CD4-positive, alpha-beta T cell treated with Interleukin-1 beta for 1 hour (primary cell): ENCODE results near the gene PTK7.
"Not testable (repeated sequence)": the region's sequence is repeated elsewhere in the genome, so short reads cannot be mapped to it uniquely, and the experiment has no call there.

Experiments
- DNase-seq, 2 donors: peaks; one replicate each; pipeline ENCODE4 v3.0.0-alpha.2; 2020 to 2022

PTK7 gene

DNA sequence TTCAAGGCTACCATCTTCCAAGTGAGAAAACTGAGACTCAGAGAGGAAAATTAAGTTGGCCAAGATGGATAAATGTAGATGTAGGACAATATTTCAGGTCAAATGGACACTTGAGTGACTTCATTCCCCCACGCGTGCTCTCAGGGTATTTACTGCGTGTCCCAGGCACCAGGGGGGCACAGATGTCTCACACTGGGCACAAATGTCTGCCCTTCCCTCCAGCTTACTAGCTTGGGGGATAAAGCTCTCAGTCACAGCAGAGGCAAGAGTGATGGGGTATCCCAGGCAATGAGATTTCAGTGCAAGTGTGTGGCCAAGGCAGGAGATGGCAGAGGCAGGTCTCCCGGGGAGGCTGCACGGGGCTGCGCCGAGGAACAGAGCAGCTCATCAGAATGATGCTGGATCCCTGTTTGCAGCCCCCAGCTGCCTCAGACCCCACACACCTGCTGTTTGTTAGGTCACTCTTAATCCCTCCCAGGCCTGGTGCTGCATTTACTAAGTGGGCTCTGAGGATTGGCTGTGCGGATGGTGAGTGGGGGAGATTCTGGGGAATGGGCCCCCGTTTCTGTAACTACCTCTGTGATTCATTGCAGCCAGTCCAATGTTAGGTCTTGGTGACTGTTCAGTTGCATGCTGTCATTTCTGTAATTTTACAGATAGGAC is 44.1 kb downstream of the PTK7 start:
- no peak for DNase-seq

GRCh38 chr6:43120944-43121913 is 45.1 kb downstream of the PTK7 start:
- DNase-seq, result no peak

DNA sequence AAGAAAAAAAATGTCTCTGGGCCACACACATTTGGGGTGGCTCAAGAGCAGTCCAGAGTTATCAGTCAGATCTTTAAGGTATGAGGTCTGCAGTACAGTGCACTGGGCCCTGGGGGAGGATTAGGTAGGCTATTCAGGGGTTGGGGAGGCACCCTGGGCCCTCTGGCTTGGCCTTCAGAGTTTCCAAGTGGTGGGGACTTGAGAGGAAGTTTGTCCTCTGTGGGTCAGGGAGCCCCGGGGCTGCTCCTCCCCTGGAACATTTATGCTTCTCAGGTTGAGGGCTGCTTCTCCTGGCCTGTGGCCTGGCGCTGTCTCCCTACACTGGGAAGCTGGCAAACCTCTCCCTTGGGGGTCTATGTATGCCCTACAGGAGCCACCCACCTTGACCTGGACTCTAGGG is 46.0 kb downstream of the PTK7 start:
- no peak for DNase-seq

GRCh38 chr6:43123461-43124314 is 47.6 kb downstream of the PTK7 start:
- DNase-seq, result no peak

- DNase-seq, result no peak
Observed at GRCh38 chr6:43124481-43124880, 48.4 kb downstream of the PTK7 start.

DNA sequence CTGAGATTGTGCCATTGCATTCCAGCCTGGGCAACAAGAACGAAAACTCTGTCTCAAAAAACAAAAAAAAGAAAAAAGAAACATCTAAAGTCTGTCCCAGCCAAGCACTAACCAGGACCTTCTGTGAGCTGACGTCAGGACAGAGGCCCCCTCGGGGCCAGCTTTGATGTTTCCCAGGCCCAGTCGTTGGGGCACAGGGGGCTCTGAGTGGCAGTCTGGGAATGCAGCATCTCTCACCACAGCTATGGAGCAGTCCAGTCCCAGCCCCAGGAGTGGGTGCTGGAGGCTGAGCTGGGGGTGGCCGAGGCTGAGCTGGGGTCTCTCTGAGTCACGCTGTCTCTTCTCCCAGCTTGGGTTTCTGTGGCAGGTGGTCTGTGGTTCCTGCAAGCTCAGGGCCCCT is 49.0 kb downstream of the PTK7 start:
- no peak for DNase-seq

DNA sequence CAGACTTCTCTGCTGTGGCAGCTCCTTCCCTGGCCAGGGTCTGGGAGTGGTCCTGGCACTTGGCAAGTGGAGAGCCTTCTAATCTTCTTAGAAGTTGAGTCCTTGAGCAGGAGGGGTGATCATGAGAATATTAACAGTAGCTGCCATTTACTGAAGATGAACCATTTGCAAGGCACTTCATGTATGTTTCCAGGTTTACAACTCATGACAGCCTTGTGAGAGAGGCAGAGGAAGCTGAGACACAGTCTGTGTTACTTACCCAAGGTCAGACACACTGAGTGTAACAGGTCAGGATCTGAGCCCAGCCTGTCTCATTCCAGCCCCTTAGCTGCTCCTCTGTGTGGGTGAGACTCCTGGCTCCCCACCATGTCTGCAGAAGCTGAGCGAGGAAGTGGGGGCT is 49.4 kb downstream of the PTK7 start:
- DNase-seq, result no peak

DNA sequence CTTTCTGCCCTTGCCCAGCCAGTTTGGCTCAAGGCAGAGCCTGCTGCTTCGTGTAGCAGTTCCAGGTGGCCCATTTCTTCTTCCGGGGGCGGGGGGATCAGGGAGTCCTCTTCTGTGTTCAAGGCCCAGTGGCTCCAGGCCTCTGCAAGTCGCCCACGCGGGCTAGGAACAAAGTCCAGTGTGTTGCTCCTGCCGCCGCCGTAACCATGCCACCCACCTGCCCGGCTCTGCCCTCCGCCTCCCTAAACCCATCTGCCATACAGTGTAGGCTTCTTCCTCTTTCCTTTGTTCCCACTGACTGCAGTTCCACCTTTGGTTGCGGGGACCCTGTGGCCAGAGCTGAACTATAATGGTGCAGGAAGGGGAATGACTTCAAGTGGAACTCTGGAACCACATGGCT is 51.1 kb downstream of the PTK7 start:
- no peak for DNase-seq

- DNase-seq, result no peak
Observed at GRCh38 chr6:43127877-43128276, 51.8 kb downstream of the PTK7 start.

DNA sequence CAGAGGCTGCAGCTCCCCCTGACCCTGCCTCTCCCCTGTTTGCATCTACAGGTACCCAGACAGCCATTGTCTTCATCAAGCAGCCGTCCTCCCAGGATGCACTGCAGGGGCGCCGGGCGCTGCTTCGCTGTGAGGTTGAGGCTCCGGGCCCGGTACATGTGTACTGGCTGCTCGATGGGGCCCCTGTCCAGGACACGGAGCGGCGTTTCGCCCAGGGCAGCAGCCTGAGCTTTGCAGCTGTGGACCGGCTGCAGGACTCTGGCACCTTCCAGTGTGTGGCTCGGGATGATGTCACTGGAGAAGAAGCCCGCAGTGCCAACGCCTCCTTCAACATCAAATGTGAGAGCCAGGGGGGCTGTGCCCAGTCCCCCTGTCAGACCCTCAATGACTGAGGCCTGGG is 52.8 kb downstream of the PTK7 start:
- no peak for DNase-seq

DNA sequence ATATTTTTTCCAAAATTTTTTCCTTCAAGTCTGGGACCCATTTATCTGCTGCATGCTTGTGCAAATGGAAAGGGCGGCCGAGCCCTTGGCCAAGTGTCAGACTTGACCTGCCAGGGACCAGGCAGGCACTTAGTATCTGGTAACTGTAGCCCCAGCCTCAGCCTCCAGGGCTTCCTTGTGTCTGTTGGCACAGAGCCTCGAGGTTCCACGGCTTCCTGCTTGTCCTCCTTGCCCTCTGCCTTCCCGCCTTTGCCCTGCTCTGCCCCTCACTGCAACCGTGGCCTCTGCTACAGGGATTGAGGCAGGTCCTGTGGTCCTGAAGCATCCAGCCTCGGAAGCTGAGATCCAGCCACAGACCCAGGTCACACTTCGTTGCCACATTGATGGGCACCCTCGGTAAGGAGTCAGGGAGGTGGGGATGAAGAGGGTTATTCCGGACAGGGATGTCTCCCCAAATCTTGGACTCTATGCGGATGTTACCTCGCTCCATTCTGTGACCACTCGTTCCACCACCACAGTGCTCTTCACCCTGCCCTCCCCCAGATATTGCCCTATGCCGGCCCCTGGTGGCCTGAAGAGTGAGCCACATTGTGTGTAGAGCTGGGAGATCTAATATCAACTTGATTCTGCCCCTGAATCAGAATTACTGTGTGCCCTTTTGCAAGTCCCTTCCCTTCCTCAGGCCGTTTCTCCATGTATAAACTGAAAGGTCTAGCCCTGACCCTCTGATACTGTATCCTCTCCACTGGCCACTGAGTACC is 53.5 kb downstream of the PTK7 start:
- peak; percentile 5 to 25 for DNase-seq

DNA sequence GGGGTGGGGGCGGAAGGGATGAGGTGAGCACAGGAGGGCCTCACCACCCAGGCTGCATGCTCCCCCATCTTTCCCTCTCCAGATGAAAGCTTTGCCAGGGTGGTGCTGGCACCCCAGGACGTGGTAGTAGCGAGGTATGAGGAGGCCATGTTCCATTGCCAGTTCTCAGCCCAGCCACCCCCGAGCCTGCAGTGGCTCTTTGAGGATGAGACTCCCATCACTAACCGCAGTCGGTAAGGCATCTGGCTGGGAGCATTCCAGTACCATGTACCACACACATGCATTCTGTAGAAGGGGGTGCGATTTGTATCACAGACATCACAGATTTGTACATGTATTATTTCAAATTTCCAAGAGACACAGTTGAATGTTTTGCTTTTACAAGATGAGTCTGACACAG is 54.3 kb downstream of the PTK7 start:
- no peak for DNase-seq

DNA sequence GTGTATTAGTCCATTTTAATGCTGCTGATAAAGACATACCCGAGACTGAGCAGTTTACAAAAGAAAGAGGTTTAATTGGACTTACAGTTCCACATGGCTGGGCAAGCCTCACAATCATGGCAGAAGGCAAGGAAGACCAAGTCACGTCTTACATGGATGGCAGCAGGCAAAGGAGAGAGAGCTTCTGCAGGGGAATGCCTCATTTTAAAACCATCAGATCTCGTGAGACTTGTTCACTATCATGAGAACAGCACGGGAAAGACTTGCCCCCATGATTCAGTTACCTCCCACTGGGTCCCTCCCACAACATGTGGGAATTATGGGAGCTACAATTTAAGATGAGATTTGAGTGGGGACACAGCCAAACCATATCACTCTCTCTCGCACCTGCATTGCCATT is 55.3 kb downstream of the PTK7 start:
- not testable (repeated sequence) for DNase-seq

DNA sequence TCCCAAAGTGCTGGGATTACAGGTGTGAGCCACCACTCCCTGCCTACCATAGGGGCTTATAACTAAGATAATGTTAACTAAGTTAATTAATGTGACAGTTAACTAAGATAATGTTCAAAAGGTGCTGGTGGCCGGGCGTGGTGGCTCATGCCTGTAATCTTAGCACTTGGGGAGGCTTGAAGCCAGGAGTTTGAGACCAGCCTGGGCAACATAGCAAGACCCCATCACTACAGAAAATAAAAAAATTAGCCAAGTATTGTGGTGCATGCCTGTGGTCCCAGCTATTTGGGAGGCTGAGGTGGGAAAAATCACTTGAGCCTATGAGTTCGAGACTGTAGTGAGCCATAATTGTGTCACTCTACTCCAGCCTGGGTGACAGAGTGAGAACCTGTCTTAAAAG is 62.2 kb downstream of the PTK7 start:
- no peak for DNase-seq

GRCh38 chr6:43139973-43140372 is 63.9 kb downstream of the PTK7 start:
- not testable (repeated sequence) for DNase-seq

- DNase-seq, result no peak
Observed at GRCh38 chr6:43141644-43142043, 65.5 kb downstream of the PTK7 start.

DNA sequence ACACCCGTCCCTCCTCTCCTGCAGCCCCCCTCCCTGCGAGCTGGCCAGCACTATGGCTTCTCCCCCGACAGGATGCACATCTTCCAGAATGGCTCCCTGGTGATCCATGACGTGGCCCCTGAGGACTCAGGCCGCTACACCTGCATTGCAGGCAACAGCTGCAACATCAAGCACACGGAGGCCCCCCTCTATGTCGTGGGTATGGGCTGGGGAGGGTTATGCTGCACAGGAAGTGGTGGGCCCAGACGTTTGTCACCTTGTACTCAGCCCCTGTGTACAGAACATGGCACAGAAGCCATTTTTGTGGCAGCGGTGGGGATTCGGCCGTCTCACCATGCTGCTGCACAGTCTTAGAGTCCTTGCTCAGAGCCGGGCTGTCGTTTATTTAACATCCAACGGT is 66.0 kb downstream of the PTK7 start:
- DNase-seq, result peak; percentile 28 to 33

DNA sequence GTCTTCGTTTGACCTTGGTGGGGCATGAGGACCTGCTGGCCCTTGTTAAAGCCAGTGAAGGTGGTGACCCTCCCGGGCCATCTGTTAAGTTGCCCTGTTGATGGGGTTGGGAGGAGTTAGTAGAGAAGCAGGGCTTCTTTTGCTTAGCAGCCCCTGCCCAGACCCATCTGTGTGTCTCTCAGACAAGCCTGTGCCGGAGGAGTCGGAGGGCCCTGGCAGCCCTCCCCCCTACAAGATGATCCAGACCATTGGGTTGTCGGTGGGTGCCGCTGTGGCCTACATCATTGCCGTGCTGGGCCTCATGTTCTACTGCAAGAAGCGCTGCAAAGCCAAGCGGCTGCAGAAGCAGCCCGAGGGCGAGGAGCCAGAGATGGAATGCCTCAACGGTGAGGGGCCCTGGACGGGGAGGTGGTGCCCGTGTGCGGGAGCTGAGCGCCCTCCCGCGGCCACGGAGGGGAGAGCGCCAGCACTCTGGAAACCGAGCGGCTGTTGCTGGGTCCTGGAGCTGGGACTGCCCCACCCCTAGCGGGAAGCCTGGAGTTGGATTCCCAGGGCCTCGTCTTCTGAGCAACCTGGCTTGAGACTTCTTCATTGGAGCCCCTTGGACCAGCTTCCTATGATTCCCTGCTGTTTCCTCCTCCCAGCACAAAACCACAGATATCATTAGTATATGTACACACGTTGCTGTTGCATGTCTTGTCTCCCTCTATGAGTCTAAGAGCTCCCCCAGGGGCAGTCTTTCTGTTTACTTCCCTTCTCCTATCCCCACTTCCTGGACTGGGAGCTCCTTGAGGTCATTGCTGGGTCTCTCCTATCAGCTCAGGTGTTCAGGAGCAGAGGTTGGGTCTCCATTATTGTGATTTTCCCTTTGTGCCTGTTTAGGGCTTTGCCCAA is 67.4 kb downstream of the PTK7 start:
- peak; percentile 75 to 77 for DNase-seq

DNA sequence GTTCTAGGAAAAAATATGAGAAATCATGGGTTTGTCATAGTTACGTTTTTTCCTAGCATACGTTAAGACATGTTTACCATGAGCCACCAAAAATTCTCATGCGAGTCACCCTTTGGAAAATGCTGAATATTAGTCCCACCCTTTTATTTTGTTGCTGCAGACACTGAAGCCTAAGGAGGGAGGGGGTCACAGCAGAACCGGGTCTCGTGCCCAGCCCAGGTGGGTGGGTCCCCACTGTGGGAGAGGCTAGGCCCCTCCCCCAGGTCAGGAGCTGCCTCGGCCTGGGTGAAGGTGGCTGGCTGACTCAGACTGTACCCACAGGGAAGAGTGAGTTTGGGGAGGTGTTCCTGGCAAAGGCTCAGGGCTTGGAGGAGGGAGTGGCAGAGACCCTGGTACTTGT is 68.8 kb downstream of the PTK7 start:
- DNase-seq, result no peak

DNA sequence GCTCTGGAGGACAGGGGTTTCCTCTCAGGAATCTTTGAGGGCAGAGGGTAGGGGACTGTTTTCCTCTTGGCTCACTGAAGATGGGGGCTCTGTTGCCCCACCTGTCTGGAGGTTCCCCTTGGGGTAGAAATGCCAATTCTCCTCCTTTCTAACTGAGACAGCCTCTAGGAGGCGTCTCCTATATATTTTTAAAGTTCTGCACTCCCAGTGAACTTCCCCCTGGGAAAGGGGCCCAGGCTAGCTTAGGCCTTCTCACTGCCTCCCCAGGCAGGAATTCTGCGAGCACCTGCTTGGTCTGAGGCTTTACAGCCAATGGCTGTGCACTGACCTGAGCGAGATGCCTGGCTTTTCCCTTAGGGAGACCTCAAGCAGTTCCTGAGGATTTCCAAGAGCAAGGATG is 70.1 kb downstream of the PTK7 start:
- no peak for DNase-seq
